Bronchial epithelial cell (primary cell): ENCODE results near the gene KSR1. TPM values are rescaled to one million over a fixed set of nuclear protein-coding genes. Genes with fewer than 3 reads are reported as not detected.

ENCODE experiments used
- DNase-seq: peaks from one replicate; pipeline ENCODE4 v3.0.0-alpha.2; 2010; ENCODE audit warnings: low read depth
- FAIRE-seq: peaks from 2 replicates; lab custom pipeline; 2011; peaks lifted over from hg19 to GRCh38; lab: Jason Lieb, UNC
- H3K27me3 ChIP-seq: 2 replicates; pipeline ENCODE4 v1.5.1; 2011; ENCODE audit warnings: low read length; ENCODE audit not compliant: control insufficient read depth, insufficient read depth
- H3K36me3 ChIP-seq: 2 replicates; pipeline ENCODE4 v1.5.1; 2011; ENCODE audit warnings: low read length; ENCODE audit not compliant: control insufficient read depth, insufficient read depth
- H3K4me3 ChIP-seq: 2 replicates; pipeline ENCODE4 v1.5.1; 2011; ENCODE audit warnings: mild to moderate bottlenecking, low read depth, low read length, control low read depth
- CTCF ChIP-seq: IDR thresholded peaks from 2 replicates; pipeline ENCODE4 v1.5.1; 2011; ENCODE audit warnings: mild to moderate bottlenecking, moderate library complexity, low read length, control low read depth, inconsistent platforms; ENCODE audit not compliant: insufficient read depth, severe bottlenecking
- total RNA-seq: library from RNA; depleted of rRNA; stranded (reverse); fragments of >200 nt; gene quantifications from 2 replicates; pipeline ENCODE4 v1.2.1, GENCODE V29; 2014

Gene KSR1
- total RNA-seq, 1 donor from 2014 or later = 0.53 TPM

- DNase-seq (peak; percentile 21), FAIRE-seq (no peak)
- H3K27me3 ChIP-seq = peaks cover 2% of the 10 kb centered on the region
- H3K4me3 ChIP-seq = no peak overlapping the region
- no peak for TF ChIP-seq CTCF
- no peaks in the 10 kb centered on the region for H3K36me3 ChIP-seq
Measured at GRCh38 chr17:27540318-27541101, 84.3 kb downstream of the KSR1 start.

GRCh38 chr17:27541301-27542023 is 85.2 kb downstream of the KSR1 start:
- no peak for FAIRE-seq
- Histone ChIP-seq H3K4me3 (no peak overlapping the region), H3K27me3 (peaks cover 2% of the 10 kb centered on the region), H3K36me3 (no peaks in the 10 kb centered on the region)
- no peak for DNase-seq
- TF ChIP-seq CTCF = no peak

GRCh38 chr17:27542841-27543463 is 86.7 kb downstream of the KSR1 start:
- Histone ChIP-seq H3K36me3 (no peaks in the 10 kb centered on the region), H3K4me3 (no peak overlapping the region), H3K27me3 (peaks cover 2% of the 10 kb centered on the region)
- FAIRE-seq (no peak), DNase-seq (no peak)
- no peak for TF ChIP-seq CTCF

- DNase-seq = no peak
- Histone ChIP-seq H3K4me3 (no peak overlapping the region), H3K36me3 (no peaks in the 10 kb centered on the region), H3K27me3 (peaks cover 2% of the 10 kb centered on the region)
- no peak for FAIRE-seq
- TF ChIP-seq CTCF = no peak
Measured at GRCh38 chr17:27543464-27543856, 87.2 kb downstream of the KSR1 start.

- TF ChIP-seq CTCF = no peak
- DNase-seq (no peak), FAIRE-seq (no peak)
- H3K4me3 ChIP-seq = no peak overlapping the region
- no peaks in the 10 kb centered on the region for H3K36me3 ChIP-seq
- peaks cover 2% of the 10 kb centered on the region for H3K27me3 ChIP-seq
Measured at GRCh38 chr17:27543958-27544349, 87.7 kb downstream of the KSR1 start.
